ENCODE results near the gene LZTFL1.

LZTFL1 gene

GRCh38 chr3:45785605-45786150 lies 56.2 kb downstream of the LZTFL1 start:
- DNase-seq (ENCODE audit: low read depth in 3 of 3), result no peak

- no peak for DNase-seq (ENCODE audit: low read depth in 3 of 3)
Observed at GRCh38 chr3:45783667-45784066, 58.3 kb downstream of the LZTFL1 start.

- DNase-seq (ENCODE audit: low read depth in 3 of 3), result no peak
Observed at GRCh38 chr3:45782381-45782780, 59.5 kb downstream of the LZTFL1 start.

GRCh38 chr3:45781841-45782240 lies 60.1 kb downstream of the LZTFL1 start:
- DNase-seq (ENCODE audit: low read depth in 3 of 3), result no peak

DNA sequence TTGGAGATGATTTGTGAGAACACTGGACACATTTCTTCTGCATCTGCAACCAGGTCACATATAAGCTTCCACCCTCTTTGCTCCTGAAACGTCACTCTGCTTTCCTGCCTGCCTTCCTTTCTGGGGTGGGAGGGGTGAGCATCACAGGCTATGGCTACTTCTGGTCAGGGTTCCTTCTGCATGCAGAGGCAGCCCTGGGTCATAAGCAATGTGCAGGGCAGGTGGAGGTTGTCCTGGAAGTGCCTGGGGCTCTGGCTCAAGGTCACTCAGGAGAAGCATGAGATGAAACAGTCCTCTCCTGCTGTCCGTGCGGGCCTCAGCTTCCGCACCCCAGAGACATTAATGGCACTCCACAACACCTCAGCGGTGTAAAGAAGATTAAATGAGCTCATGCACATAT lies 60.6 kb downstream of the LZTFL1 start:
- DNase-seq (ENCODE audit: low read depth in 3 of 3), result no peak

DNA sequence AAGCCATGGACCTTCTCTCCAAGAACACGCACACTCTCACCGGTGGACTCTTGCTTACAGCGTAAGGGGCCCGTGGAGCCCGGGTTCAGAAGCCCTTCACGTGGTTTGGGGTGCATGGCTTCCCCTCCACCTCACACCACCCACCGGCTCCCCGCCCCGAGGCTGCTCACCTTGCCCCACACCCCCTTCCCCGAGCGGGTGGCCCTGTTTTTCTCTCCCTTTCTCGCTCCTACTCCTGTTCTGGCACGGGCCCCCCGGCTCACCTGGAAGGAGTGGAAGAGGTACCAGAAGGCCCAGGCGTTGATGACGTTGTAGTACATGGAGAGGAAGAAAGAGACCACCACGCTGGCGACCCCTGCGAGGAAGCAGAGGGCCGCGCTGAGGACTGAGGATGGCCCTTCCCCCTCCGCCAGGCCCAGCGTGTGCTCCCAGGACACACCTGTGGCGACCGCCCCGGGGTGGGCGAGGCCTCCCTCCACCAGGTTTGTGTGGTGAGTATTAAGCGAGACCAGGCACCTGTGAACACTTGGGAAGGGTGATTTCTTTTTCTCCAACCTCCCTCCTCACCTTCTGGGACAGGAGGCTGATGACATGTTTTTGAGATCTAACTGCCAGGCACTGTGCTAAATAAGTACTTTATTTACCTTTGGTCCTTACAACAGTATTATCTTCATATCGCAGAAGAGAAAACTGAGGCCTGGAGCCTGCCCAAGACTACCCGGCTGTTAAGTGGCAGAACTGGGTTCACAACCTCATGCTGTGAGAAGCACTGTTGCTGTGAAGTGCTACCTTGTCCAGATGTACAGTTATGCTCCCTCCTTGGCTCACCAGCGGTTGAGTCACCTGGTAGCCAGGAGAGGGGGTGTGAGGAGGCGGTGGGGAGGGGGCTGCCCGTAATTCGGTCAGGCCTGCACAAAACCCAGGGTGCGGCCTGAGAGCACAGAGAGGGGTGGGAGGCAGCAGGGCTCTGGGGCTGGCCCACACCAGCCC lies 61.9 kb downstream of the LZTFL1 start:
- no peak for DNase-seq (ENCODE audit: low read depth in 3 of 3)

DNA sequence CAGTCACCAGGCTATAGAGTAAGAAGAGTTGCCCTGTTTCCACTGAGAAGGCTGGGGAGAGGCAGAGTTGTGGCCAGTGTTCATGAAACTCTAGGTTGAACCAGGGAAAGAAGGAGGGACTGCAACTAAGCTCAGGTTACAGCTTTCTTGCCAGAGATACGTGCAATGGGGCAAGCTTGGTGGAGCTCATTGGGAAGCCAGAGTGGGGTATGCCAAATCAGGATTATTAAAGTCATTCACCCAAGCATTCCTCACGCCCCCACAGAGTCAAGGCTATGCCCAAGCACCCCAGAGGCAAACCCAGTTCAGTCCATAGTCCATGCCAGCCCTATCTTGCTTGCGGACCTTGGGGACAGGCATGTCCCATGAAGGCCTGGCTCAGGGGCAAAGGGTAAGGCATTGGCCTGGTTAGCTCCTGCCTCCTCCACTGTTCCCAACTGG lies 63.1 kb downstream of the LZTFL1 start:
- no peak for DNase-seq (ENCODE audit: low read depth in 3 of 3)

DNA sequence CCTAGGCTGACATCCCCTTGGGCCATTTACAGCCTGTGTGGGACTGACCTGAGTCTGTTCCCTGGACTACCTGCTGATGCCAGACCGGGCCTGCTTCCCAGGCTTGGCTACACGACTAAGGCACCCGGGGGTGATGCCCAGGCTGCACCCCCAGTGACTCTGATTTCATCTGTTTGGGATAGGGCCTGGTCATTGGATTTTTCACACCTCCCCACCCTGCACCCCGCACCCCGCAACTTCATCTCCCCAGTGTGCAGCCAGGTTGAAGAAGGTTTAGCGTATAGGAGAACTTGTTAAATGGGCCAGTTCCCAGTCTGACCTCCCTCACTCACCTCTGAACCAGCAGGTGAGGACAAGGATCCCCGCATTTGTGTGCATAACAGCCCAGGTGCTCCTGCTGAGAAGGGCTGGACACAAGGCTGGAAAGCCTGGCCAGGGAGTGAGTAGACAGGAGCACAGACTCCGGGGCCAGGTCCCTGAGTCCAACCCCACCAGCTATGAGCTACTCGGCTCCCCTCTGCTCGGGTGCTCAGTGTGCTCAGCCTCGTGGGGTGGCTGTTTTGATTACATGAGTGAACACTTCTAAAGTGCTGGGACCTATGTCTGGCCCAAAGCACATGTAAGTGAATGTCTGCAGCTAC lies 64.1 kb downstream of the LZTFL1 start:
- no peak for DNase-seq (ENCODE audit: low read depth in 3 of 3)

DNA sequence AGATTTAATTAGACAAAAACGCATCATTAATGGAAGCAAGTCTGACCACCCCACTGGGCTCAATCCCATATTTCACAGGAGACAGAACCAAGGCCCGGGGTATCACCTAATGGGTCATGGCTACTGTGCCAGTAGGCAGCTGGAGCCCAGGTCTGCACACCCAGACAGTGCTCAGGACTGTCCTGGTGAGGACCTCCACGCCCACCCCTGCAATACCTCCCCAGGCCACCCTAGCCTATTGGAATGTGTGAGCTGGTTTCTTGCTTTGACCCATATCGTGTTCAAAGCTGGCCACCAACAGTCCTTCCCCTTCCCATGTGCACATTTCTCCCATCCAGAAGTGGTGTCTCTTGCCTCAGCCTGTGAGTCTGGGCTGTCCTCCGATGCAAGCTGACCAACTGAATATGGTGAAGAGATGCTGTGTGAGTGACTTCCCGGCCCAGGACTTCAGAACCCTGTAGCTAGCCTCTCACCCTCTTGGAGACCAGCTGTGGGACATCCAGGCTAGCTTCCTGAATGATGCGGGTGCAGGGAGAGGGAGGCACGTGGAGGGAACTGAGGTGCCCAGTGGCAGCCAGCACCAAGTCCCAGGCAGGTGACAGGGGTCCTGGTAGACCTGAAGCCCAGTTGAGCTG lies 64.7 kb downstream of the LZTFL1 start:
- DNase-seq (ENCODE audit: low read depth in 3 of 3), result no peak

DNA sequence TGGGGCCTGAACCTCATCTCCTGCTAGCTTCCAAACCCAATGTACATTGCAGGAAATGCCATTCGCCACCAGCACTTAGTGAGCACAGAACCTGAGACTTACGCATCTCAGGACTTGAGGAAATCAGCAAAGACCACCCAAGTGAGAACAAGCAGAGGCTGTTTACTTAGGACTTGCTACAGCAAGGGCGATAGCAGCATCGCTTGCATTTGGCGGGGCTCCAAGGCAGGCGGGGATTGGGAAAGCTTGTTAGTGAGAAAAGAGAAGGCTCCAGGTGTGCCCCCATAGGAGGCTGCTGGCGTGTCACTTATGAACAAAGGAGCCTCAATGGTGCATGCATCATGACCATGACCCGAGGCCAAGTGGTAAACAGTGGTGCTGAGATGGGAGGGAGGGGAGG lies 65.3 kb downstream of the LZTFL1 start:
- no peak for DNase-seq (ENCODE audit: low read depth in 3 of 3)

DNA sequence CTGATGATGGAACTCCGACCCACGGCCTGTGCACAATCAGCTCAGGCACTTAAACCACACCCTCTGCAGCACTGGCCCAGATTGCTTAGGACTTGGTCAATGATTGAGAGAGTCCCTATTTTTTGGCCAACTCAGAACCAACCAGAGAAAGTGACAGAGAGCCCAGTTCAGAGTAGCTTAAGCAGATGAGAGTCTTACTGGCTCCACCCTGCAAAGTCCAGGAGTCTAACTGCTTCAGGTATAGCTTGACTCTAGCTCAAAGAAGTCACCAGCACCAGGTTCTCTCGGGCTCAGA lies 65.7 kb downstream of the LZTFL1 start:
- no peak for DNase-seq (ENCODE audit: low read depth in 3 of 3)

DNA sequence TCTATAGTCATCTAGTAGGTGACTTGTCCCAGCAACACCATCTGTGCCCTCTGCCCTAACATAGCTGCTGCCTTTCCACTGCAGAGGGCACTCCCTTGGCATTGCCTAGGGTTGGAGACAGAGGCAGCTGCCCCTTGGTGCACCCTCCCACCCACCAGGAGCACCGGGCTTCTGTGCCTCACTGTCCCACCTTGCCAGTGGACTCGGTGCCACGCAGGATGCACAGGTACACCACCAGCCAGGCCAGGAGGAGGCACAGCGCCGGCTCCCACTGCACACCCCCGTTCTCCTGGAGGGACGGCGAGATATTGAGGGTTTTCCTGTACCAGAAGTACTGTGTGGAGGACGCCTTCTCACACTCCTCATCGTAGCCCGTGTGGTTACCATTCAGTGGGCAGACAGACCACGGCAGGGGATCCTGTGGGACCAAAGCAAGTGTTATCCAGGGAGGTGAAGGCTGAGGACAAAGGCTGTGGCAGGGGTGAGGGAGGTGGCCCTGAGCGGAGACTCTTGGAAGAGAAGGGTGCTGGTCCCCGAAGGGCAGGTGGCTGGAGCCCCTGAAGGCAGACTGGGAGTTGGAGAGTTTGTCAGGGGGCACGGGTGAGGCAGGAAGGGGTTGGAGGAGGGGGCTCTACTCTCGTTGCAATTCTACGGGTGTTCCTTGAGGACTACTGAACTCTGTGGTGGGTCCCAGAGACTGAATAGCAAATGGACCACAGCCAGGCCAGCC lies 66.2 kb downstream of the LZTFL1 start:
- DNase-seq (ENCODE audit: low read depth in 3 of 3), result no peak

DNA sequence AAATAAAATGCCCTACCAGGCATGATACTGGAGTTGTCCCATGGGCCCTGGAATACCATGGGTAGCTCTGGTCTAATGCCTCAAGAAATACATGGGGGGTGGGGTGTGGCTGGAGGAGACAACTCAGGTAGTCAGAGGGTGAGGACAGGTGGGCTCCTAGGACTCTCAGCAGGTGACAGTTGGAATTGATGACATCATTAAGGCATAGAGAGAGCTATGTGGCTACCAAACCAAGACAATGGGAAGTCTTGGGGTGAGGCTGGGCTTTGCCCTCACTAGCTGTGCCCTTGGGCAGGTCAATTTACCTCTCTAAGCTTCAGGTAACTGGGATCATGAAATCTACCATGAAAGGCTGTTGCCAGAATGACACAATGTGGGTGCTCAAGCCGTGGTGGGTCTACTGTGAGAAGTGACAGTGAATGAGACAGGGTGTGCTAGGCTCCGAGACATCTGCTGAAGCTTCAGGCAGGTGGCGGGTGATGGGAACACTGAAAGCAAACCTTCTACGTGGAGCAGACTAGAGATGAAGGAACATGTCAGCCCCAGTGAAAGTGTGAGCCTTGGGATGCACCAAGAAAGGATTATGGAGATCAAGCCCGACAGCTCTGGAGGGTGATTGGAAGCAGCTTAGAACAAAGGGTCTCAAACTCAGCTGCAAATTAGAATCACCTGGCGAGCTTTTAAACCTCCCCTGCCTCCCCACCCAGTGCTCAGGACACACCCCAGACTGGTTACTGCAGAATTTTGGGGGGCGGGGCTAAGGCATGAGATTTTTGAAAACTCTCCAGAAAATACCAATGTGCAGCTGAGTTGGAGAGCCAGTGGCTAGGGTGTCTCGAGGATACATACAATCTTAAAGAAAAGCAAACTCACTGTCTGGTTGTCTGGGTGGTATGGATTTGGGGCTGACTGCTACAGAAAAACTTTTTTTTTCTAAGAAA lies 67.1 kb downstream of the LZTFL1 start:
- no peak for DNase-seq (ENCODE audit: low read depth in 3 of 3)

- DNase-seq (ENCODE audit: low read depth in 3 of 3), result no peak
Observed at GRCh38 chr3:45773714-45774449, 68.0 kb downstream of the LZTFL1 start.

Data from stimulated activated CD4-positive, alpha-beta T cell treated with anti-CD3 and anti-CD28 coated beads, TNF-alpha, amount 100 ng/mL, for 4 hours (primary cell).